ENCODE measurements around the gene CEP120.
"Not testable (repeated sequence)": the region's sequence is repeated elsewhere in the genome, so short reads cannot be mapped to it uniquely, and the experiment has no call there.

Gene CEP120

DNA sequence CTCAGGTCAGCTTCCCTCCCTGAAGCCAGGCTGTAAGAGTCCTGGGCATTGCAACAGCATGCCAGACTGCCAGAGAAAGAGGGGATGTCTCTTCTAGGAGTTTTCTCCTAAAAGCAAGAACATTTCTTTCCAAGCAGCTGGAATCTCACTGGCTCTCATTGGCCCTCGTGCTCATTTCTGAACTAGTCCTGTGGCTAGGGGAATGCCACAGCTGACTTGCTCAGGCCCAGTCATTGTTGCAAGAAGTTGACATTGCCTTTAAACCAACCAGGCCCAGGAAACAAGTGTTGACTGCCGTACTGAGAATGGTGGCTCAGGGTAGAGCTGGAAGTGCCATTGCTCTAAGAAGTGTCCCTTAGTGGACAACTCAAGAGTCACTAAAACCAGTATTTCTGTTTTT, 15.0 kb upstream of the CEP120 start:
- no peak for DNase-seq

DNA sequence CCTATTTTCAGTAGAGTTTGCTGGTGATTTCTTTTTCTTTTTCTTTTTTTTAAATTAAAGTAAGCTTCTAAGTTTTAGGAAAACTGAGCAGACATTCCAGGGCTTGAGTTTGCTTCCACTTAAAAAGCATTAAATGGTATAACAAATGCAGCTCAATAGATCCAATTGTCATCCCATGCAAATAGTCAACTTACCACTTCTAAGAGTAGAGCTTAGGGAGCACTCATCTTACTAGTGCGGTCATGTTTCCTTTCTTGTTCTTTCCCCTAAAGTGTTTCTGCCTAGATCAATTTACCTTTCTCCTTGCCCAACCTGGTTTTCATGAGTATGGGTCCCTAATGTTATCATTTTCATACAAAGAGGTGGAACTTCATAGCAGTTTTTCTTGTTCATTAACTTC, 13.0 kb upstream of the CEP120 start:
- no peak for DNase-seq

DNA sequence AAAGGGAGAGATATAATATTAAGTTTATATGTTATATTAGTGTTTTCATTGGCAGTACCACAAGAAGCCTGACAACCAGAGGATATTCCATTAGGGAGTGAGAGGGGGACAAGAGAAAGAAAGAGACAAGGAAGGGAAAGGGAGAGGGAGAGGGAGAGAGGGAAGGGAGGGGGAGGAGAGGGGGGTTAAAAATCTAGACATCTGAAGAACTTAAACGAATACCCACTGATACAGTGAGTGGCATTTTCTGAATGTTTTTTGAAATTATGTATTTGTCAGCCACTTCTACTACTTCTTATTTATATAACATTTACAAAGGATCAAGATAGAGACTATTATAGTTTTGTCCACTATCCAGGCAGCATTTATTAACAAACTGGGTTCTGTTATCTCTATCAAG, 11.6 kb upstream of the CEP120 start:
- DNase-seq, result no peak

DNA sequence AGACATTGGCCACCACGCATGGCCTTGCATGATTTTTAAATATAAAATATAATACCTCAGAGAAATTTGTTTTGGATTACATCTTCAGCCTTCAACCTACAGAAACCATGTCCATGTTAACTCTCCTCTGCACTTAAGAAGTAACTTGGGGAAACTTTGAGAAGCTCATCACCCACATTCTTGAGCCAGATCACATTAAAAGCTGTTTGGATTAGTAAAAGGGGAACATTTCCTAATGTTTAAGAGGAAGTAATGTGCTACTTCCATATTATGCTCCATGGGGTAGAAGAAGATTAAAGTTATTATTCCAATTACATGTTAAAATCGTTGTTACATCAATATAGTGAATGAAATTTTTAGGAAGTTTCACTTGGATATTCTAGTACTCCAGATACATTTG, 10.4 kb upstream of the CEP120 start:
- no peak for DNase-seq

DNA sequence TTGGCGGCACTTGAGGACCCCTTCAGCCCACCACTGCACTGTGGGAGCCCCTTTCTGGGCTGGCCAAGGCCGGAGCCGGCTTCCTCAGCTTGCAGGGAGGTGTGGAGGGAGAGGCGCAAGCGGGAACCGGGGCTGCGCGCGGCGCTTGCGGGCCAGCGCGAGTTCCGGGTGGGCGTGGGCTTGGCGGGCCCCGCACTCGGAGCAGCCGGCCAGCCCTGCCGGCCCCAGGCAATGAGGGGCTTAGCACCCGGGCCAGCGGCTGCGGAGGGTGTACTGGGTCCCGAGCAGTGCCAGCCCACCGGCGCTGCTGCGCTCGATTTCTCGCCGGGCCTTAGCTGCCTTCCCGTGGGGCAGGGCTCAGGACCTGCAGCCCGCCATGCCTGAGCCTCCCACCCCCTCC, 7.2 kb upstream of the CEP120 start:
- not testable (repeated sequence) for DNase-seq

DNA sequence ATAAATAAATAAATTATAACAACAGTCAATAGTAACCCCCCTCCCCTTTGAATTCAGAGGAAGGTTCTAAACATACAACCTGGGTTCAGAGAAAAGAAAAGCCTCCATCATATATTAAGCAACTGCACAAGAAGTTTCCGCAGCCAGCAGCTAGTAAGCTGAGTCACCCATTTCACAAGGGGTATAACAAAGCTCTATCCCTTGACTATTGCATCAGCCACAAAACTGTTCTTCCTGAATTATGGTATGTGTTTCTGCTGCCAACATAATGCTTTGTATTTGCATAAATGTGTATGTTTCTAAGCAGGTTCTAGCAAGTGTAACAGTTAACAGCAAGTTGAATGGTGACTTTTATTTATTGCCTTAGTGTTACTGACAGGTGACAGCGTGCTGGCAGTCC, 6.8 kb upstream of the CEP120 start:
- peak; percentile 42 for DNase-seq

DNA sequence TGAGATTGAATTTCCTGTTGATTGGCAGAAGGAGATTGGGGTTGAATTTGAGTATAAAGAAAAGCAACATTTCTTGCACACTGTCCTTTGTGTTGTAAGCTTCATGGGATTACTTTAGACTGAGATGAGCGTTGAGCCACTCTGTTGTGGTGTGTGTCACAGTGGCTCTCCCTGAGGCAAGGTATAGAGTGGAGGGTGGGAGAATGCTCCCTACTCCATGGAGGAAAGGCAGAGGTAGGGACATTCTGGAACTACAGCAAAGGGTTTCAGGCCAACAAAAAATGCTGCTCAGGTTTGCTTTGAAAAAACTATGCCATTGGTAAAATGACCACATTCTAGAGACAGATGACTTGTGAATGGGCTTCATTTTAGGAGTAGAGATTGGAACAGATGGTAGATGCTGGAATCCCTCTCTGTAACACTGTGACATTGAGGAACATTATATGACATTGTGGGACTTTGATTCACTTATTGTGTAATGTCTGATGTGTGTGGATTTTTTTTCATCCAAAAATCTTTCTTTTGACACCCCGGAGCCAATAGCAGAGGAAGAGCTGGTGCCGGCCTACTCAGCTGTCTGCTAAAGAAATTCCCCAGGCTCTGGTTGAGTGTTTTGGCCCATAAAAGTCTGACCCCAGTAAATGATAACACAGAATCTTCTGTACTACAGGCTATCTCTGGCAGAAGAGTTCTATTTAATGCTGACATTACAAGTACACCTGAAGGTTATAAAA, 6.2 kb upstream of the CEP120 start:
- no peak for DNase-seq

DNA sequence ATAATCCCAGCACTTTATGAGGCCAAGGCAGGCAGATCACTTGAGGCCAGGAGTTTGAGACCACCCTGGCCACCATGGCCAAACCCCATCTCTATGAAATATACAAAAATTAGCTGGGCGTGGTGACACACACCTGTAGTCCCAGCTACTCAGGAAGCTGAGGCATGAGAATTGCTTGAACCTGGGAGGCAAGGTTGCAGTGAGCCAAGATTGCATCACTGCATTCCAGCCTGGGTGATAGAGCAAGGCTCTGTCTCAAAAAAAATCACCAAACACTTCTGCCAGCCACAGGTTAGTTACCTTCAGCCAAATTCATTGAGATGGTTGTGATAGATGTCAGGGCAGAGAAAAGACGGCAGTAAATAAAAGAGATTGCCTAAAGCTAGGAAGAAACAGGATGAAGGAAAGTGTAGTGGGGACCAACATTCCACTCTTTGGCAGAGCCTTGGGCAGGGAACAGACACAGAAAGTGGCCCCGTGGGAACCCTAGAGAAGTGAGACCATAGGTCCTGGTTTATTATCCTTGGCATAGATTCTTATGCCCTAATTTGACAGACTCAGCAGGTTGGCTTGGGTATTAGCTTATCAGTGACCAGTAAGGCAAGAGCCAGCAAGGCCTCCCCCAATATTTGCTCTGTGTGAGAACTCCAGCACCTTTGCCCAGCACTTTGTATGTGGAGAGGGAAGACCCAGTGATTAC, 5.5 kb upstream of the CEP120 start:
- no peak for DNase-seq

DNA sequence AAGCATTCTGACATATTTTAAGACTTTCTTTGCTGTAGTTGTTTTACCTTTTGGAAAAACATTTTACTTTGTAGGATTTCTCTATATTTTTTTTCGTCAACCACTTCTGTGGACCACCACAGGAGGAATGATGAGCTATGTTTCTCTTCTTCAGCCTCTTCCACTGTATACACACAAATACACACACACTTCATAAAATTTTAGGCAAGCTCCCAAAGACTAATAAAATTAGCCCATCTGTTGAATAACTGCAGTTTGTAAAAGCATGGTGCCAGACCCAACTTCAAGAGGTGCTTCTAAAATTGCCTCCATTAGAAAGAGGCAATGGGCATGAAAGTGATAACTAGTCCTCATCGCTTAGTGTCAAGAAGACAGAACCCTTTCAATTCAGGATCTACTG, 4.1 kb upstream of the CEP120 start:
- no peak for DNase-seq

DNA sequence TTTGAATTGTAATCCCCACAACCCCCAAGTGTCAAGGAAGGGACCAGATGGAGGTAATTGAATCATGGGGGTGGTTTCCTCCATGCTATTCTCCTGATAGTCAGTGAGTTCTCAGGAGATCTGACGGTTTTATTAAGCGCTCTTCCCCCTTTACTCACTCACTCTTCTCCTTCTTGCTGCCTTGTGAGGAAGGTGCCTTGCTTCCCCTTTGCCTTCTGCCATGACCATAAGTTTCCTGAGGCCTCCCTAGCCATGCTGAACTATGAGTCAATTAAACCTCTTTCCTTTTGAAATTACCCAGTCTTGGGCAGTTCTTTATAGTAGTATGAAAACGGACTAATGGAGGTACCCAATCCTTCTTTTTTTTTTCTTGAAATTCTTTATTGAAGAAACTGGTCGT, 2.2 kb upstream of the CEP120 start:
- DNase-seq, result no peak

DNA sequence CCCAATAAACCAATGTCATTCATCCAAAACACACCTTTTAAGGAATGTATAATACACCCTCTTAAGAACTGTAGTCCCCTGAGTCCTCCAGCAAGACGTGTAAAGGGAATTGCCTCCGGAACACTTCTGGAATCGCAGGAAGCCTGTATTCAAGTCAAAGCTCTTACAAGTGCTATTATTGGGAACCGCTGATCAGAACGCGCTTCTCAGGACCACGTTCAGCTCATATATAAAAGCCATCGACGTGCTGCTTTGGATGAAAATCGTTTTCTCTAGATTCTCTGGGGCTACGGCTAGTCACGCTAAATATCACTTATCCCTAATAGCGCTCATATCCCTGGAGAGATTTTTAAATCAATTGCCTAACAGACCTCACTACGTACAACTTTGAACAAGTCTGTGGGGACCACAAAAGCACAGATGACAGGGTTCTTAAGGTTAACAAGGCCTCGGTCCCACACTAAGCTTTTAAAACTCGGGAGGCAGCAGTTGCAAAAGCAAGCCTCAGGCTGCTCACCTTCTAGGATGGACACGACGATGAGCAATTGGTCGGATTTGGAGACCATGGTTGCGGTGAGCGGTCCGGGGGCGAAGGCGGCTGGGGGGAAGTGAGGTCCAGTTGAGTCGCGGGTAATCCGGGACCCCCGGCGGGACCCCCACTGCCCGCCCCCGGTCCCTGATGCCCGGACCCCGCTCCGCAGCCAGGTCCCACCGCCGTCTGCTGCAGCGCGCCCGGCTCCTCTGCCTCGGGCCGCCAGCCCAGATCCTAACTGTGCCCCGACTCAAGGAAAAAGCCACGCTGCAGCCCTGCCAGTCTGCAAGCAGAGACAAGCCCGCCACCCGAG, 548 bp downstream of the CEP120 start:
- DNase-seq, result no peak

DNA sequence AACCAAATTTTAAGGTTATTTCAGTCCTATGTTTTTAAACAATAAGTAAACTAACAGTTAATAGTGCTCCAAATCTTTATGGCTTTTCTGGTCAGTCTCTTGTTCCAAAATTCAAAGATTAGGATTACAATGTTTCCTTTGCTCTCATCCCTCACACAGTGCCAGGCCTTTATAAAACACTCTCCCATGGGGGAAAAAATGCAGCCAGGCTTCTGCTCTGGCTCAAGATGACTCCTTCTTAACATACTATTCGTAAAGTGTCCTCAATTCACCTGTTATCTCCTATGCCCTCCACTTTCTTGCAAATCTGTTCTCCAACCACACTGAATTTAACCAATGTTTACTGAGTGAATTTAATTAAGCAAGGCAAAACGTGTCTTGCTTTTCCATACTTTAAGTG, 1.4 kb downstream of the CEP120 start:
- DNase-seq, result no peak

DNA sequence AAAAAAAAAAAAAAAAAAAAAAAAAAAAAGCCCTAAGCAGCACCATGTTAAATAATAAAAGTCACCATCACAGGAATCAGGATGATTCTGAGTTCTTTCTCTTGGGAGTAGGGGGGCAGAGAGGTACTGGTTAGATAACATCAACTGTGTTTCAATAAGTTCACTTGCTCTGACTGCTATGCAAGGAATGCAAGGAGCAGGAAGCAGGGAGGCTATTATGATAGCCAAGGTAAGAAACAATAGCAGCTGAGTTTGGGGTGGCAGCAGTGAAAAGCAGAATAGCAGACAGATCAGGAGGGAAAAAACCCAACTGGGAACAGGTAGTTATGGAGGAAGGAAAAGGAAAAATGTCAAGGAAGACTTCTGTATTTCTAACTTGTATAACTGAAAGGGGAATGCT, 8.2 kb downstream of the CEP120 start:
- DNase-seq, result no peak

DNA sequence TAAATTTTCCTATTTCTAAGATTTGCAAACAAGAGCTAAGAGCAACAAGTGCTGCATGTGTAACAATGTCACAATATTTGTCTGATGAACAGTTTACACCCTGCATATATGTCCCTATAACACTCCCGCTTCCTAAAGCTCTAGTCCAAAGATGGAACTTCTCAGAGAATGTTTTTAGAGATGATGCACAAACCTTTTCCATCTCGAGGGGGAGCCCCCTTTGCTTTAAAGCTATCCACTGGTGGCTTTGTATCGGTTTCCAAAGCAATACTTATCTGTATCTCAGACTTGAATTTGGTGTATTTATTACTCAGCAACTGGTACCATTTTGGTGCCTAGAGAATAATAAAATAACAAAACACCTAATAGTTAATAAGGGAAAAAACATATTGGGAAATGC, 11.0 kb downstream of the CEP120 start:
- DNase-seq, result no peak

DNA sequence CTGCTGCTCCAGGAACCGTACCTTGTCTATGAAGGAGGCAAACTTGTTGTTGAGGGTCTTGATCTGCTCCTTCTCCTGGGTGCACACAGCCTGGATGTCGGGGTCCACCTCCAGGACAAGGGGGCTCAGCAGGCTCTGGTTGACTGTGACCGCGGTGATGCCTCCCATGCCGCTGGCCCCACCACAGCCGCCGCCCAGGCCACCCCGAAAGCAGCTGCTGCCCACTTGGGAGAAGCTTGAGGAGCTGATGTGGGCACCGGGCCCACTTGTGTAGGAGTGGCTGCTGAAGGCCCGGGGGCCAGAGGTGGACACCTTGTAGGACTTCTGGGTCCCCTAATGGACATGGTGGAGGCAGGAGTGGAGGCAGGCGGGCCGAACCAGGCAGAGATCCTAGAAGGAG, 21.2 kb downstream of the CEP120 start:
- not testable (repeated sequence) for DNase-seq

DNA sequence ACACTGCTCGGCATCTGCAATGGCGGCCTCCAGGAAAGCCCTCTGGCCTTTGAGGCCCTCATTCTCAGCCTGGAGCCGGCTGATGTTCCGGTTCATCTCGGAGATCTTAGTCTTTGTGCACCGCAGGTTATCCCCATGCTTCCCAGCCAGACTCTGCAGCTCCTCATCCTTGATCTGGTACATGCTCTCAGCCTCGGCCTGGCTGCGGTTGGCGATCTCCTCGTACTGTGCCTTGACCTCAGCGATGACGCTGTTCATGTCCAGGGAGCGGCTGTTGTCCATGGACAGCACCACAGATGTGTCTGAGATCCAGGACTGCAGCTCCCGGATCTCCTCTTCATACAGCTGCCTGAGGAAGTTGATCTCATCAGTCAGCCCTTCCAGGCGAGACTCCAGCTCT, 21.9 kb downstream of the CEP120 start:
- no peak for DNase-seq

DNA sequence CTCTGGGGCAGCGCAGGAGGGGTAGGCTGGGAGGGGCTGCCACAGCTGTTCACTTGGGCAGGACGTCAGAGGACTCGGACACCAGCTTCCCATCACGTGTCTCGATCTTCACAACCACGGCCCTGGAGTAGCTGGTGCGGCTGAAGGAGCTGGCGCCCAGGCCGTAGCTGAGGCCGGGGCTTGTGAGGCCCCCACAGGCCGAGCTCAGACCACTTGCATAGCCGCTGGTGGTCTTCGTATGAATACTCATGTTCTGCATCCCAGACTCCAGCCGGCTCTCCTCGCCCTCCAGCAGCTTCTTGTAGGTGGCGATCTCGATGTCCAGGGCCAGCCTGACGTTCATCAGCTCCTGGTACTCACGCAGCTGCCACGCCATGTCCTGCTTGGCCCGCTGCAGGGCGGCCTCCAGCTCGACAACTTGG, 22.3 kb downstream of the CEP120 start:
- DNase-seq, result not testable (repeated sequence)

DNA sequence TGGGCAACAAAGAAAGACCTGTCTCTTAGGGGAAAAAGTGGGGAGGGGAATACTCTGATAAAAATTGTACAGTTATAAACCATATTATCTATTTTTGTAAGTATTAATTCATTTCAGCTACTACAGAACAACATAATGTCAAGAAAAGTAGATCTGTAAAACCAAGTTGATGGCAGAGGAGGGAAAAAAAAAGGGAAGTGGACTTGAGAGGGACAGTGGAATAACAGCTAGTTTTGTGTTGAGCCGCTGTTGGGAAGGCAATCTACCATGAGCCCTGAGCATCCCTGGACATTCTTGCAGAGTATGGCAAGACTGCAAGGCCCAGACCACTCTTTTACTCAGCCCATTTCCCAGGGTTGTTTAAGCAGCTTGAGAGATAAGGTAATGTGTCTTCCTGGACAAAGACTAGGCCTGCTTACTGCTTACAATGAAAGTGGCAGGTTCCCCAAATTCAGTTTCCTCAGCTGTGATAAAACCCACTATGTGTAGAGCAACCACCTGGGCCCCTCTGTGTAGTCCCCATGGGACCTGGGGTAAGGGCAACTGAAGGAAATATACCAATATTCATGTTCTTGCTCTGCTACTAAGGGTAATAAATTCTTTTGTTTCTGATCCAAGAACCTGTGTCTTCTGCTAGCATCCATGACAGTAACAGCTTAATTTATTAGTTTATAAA, 25.0 kb downstream of the CEP120 start:
- DNase-seq, result no peak

DNA sequence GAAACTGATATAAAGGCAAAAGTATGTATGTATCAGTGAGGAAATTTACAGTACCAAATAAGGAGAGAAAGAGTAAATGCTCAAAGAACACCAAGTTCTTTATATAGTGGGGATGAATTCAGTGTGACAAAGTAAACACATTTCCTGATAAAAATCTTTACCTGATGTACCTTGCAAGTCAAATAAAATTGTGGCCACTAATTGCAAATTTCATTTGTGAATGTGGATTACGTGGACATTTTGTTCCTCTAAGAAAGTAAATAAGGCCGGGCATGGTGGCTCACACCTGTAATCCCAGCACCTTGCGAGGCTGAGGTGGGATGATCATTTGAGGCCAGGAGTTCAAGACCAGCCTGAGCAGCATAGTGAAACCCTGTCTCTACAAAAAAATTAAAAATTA, 25.7 kb downstream of the CEP120 start:
- DNase-seq, result no peak

DNA sequence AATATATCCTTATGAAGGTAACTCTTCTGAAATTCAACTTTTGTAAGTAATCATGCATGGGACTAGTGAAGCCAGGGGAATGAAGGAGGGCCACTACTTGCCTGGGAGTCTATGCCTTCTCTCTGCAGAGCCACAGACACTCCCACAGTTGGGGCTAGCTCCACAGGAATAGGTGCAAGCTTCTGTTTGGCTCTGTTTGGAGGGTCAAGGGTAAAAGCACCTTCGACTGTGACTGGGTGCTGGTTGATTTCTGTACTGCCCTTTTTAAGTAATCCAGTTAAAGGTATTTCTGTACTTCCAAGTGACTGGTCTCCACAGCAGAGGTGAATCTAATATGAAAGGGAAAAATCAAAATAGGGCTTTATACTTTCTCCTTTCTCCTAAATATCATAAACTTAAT, 32.2 kb downstream of the CEP120 start:
- no peak for DNase-seq

DNA sequence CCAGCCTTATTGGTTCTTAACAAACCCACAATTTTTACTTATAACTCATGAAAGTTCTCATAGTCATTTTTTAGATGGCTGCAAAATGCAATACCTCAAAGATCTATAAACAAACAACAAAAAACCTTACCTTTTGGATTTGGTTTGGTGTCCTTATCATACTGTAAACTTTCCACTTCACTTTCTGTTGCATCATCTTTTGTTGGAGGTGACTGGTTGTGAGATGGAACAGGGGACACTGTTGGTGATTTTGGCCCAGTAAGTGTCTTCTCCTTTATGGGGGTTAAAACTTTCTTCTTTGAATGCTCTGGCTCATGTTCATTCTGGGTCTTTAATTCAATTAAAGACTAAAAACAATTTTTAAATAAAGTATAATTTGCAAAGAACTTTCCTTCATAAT, 33.4 kb downstream of the CEP120 start:
- DNase-seq, result no peak

DNA sequence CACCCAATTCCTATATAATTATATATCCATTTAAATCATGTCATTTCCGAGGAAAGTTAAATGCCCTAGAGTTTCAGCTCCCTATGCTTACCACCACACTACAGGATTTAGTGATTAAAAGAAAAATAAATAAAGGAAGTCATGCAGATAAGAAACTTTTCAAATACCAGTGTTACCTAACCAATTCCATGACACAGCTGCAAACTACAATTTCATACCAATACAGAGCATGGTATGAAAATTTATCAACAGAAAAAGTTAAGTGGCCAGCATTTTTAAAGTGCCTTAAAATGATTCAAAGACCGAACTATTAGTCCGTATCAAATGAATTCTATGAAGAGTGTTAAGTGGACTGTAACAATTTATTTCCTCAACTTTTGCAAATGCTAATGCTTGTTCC, 35.9 kb downstream of the CEP120 start:
- no peak for DNase-seq

DNA sequence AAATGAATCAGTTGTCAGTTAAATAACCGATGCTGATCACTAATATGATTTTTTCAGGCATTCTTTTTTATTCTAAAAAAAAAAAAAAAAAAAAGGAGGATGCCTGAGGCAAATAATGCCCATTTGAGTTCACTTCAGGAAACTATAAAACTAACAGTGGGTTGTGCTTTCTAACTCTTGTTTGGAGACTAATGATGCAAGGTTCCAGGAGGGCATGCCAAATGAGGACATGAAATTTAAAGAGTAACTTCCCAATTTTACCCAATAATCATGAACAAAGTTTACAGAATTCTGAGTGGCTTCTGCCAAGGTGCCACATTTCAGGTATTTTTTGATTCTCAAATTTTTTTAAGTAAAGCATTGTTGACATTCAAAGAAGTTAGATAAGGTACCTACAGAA, 41.0 kb downstream of the CEP120 start:
- DNase-seq, result no peak
